Upper lobe of left lung (tissue), 4 donors: Measurements from ENCODE around the gene CEP41.

Source experiments
- EP300 ChIP-seq, 4 donors: sonication (generic); formaldehyde crosslinking; IDR thresholded peaks; one replicate each; pipeline ENCODE4 v1.5.1; 2017; ENCODE audit warnings: antibody characterized with exemption in 4 of 4, control low read depth in 2 of 4
- TF ChIP-seq, protein P1 (sequence below), 6 experiments: fragments of 450-650 bp in 4 of 6; fragments of 200-600 bp in 2 of 6; sonication (generic) in 2 of 6; IDR thresholded peaks; one replicate each; pipeline ENCODE4 v1.5.1; 2016 to 2019; ENCODE audit warnings: antibody characterized with exemption in 6 of 6

DNA sequence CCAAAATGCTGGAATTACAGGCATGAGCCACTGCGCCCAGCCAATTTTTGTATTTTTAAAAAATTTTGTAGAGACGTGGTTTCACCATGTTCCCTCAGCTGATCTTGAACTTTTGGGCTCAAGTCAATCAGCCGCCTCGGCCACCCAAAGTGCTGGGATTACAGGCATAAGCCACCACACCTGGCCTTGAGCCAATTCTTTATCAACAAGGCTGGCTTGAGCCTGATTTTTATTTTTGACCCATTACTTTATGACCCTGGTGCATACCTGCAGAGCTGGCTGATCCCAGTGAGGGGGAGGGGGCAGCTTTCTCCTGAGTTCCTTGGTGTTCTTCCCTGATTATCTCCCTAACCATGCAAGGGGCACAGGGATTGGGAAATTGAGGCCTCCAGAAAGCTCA, 76.4 kb downstream of the CEP41 start:
- TF ChIP-seq, protein P1, sequence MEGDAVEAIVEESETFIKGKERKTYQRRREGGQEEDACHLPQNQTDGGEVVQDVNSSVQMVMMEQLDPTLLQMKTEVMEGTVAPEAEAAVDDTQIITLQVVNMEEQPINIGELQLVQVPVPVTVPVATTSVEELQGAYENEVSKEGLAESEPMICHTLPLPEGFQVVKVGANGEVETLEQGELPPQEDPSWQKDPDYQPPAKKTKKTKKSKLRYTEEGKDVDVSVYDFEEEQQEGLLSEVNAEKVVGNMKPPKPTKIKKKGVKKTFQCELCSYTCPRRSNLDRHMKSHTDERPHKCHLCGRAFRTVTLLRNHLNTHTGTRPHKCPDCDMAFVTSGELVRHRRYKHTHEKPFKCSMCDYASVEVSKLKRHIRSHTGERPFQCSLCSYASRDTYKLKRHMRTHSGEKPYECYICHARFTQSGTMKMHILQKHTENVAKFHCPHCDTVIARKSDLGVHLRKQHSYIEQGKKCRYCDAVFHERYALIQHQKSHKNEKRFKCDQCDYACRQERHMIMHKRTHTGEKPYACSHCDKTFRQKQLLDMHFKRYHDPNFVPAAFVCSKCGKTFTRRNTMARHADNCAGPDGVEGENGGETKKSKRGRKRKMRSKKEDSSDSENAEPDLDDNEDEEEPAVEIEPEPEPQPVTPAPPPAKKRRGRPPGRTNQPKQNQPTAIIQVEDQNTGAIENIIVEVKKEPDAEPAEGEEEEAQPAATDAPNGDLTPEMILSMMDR (IDR thresholded peaks at IDR 0.05) = no peak
- no peak for TF ChIP-seq EP300 (IDR thresholded peaks at IDR 0.05)
